Endothelial cell (in vitro differentiated cells): Measurements from ENCODE around the gene COL5A2. TPM values are rescaled to one million over a fixed set of nuclear protein-coding genes. Genes with fewer than 3 reads are reported as not detected.
A peak's percentile ranks its signal among the peaks of the same experiment; 100 is the strongest.

Experiments used
- DNase-seq: peaks from one replicate; pipeline ENCODE4 v3.0.0; 2021; ENCODE audit warnings: low spot score
- H3K27ac Mint-ChIP-seq: one replicate; pipeline ENCODE4 v1.8.0; 2021; ENCODE audit warnings: mixed read lengths, inconsistent platforms; ENCODE audit not compliant: unreplicated experiment
- H3K27me3 Mint-ChIP-seq: one replicate; pipeline ENCODE4 v1.8.0; 2021; ENCODE audit warnings: mild to moderate bottlenecking, moderate library complexity, mixed read lengths, inconsistent platforms; ENCODE audit not compliant: unreplicated experiment
- H3K36me3 Mint-ChIP-seq: one replicate; pipeline ENCODE4 v1.8.0; 2021; ENCODE audit warnings: mild to moderate bottlenecking, low read depth, mixed read lengths, inconsistent platforms; ENCODE audit not compliant: unreplicated experiment
- H3K4me1 Mint-ChIP-seq: one replicate; pipeline ENCODE4 v1.8.0; 2021; ENCODE audit warnings: mild to moderate bottlenecking, mixed read lengths, inconsistent platforms; ENCODE audit not compliant: unreplicated experiment
- H3K4me3 Mint-ChIP-seq: one replicate; pipeline ENCODE4 v1.8.0; 2021; ENCODE audit warnings: mild to moderate bottlenecking, mixed read lengths, inconsistent platforms; ENCODE audit not compliant: unreplicated experiment
- H3K9me3 Mint-ChIP-seq: one replicate; pipeline ENCODE4 v1.8.0; 2021; ENCODE audit warnings: mixed read lengths, inconsistent platforms; ENCODE audit not compliant: unreplicated experiment
- total RNA-seq: library from RNA; stranded (reverse); fragmentation: NEBNext Ultra II Directional; extraction: Animal tissue kit (Norgen Biotek cat#: 25700); gene quantifications from one replicate; pipeline ENCODE4 v1.2.1, GENCODE V29; 2021; ENCODE audit not compliant: unreplicated experiment
- TF ChIP-seq, protein P1 (sequence below): fragments of 200-600 bp; sonication (generic); IDR thresholded peaks from one replicate; pipeline ENCODE4 v1.5.0; 2021; ENCODE audit warnings: antibody characterized with exemption; ENCODE audit not compliant: unreplicated experiment

COL5A2 gene
- total RNA-seq, 1 donor from 2014 or later: 243 TPM

DNA sequence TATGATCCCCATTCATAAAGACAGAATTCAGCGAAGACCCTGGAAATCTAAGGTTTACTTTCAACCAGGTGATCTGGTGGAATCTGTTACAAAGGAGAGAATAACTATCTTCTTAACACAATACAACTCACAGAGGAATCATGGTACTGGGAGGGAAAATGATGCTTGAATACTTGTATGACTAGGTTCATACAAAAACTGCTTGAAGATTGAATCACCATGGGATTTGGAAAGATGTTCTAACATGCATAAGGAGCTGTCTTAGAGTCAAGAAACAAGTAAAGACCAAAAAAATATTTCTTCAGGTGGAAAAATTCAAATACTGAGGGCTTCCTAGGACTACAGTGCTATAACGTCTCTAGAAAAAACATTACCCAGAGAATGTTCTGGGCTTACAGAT is 32.2 kb downstream of the COL5A2 start:
- peaks cover 4% of the 10 kb centered on the region for H3K4me1 Mint-ChIP-seq
- no peak for DNase-seq
- no peak overlapping the region for H3K27ac Mint-ChIP-seq
- H3K27me3 Mint-ChIP-seq: no peaks in the 10 kb centered on the region
- TF ChIP-seq, protein P1, sequence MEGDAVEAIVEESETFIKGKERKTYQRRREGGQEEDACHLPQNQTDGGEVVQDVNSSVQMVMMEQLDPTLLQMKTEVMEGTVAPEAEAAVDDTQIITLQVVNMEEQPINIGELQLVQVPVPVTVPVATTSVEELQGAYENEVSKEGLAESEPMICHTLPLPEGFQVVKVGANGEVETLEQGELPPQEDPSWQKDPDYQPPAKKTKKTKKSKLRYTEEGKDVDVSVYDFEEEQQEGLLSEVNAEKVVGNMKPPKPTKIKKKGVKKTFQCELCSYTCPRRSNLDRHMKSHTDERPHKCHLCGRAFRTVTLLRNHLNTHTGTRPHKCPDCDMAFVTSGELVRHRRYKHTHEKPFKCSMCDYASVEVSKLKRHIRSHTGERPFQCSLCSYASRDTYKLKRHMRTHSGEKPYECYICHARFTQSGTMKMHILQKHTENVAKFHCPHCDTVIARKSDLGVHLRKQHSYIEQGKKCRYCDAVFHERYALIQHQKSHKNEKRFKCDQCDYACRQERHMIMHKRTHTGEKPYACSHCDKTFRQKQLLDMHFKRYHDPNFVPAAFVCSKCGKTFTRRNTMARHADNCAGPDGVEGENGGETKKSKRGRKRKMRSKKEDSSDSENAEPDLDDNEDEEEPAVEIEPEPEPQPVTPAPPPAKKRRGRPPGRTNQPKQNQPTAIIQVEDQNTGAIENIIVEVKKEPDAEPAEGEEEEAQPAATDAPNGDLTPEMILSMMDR: no peak
- H3K4me3 Mint-ChIP-seq: no peak overlapping the region
- no peaks in the 10 kb centered on the region for H3K36me3 Mint-ChIP-seq
- no peaks in the 10 kb centered on the region for H3K9me3 Mint-ChIP-seq

DNA sequence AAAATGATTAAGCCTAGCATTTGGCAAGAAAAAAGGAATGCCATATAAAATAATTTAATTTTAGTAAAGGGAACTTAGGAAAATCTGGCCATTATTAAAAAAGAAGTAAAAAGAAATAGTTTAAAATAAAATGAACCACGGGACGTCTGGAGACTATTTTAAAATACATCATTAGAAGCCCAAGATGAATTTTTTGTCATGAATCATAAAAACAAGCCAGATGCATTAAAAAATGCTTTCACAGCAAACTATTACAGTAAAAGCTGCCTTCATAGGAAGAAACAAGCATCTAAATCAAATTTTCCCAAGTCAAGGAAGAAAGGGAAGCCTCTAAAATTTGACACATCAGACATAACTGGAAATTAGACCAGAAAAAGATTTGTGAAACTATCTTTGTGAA is 33.0 kb downstream of the COL5A2 start:
- no peak overlapping the region for H3K27ac Mint-ChIP-seq
- no peaks in the 10 kb centered on the region for H3K27me3 Mint-ChIP-seq
- DNase-seq: no peak
- no peaks in the 10 kb centered on the region for H3K36me3 Mint-ChIP-seq
- H3K4me1 Mint-ChIP-seq: peaks cover 4% of the 10 kb centered on the region
- no peaks in the 10 kb centered on the region for H3K9me3 Mint-ChIP-seq
- TF ChIP-seq, protein P1: no peak
- no peak overlapping the region for H3K4me3 Mint-ChIP-seq

DNA sequence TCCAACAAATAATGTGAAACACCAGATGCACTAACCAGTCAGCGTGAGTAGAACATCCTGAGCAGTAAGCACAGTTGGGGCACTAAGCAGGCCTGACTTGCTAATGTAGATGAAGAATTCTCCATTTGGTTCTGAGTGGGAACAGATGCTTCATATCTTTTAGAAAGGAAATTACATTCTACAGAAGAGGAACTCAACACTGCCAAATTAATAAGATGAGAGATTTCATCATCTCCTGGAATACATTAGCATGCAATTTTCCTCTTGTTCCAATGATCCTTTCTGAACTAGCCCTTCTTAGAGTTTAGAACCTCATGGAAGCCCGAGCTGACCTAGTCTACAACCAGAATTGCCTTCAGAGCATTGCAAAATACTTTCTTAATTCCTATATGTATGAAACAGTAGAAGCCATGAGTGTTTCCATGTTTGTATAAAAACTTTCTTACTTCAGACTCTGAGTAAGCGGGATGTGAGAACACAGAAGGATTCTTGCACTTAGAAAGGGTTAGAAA is 34.8 kb downstream of the COL5A2 start:
- TF ChIP-seq, protein P1: no peak
- no peaks in the 10 kb centered on the region for H3K36me3 Mint-ChIP-seq
- no peak for DNase-seq
- no peak overlapping the region for H3K4me3 Mint-ChIP-seq
- no peaks in the 10 kb centered on the region for H3K27me3 Mint-ChIP-seq
- no peaks in the 10 kb centered on the region for H3K9me3 Mint-ChIP-seq
- H3K4me1 Mint-ChIP-seq: peaks cover 4% of the 10 kb centered on the region
- no peak overlapping the region for H3K27ac Mint-ChIP-seq

DNA sequence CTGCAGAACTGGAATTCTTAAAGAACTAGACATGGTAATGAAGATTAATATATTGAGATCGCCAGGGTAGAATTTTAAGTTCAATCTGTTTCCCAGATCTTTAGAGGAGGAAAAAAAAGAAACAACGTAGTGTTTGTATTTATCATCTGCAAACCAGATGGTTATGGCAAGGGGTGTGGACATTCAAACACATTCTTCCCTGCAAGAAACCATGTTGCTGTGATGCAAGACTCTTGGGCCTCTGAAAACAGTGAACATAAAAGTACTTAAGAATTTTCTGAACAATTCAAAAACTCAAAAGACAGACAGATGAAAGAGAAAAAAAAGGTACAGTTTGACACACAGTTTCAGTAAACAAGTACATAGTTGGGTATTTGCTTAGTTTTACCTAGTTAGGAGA is 35.6 kb downstream of the COL5A2 start:
- TF ChIP-seq, protein P1: no peak
- H3K9me3 Mint-ChIP-seq: no peaks in the 10 kb centered on the region
- no peak for DNase-seq
- H3K27ac Mint-ChIP-seq: no peak overlapping the region
- H3K27me3 Mint-ChIP-seq: peaks cover under 1% of the 10 kb centered on the region
- peaks cover 4% of the 10 kb centered on the region for H3K4me1 Mint-ChIP-seq
- H3K36me3 Mint-ChIP-seq: no peaks in the 10 kb centered on the region
- no peak overlapping the region for H3K4me3 Mint-ChIP-seq

DNA sequence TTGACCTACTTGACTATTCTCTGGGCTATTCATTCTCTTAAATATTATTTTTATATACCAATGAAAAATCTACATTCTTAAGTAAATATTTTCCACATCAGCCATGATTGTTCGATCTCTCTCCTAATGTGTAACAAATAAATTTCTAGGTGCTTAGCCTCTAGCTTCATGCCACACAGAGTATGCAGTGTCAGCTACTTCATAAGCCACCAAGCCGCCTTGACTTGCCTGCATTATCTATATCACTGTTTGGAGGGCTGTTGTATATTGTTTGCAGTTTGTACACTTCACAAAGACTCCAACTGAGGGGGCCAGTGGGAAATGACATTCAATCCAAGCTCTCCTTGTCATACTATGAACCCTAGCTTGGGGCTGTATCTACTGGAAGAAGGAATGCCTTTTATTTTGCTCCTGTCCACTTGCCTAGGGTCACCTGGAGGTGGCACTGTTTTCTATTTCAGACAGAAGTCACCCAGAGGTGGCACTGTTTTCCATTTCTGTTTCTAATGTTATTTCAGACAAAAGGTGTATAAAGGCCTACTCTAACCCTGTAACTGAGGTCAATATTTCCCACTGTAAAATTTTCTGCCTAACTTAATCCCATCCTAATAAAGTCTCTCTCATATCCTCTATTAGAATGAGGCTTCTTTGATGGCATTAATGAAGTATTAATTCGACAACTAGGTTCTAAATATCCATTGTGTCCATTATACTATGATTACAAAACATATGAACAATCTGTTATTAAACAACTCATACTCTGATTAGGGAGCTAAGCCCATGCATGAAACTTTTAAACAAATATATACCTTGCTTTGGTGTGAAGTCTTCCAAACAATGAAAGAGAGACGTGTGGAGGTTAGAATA is 36.4 kb downstream of the COL5A2 start:
- Mint-ChIP-seq H3K27me3 (peaks cover 2% of the 10 kb centered on the region), H3K36me3 (no peaks in the 10 kb centered on the region), H3K4me1 (peaks cover 4% of the 10 kb centered on the region), H3K27ac (no peak overlapping the region), H3K4me3 (no peak overlapping the region), H3K9me3 (no peaks in the 10 kb centered on the region)
- DNase-seq: peak; percentile 57
- TF ChIP-seq, protein P1: peak; percentile 82
